ENCODE results near the gene ASB12.
A peak's percentile ranks its signal among the peaks of the same experiment; 100 is the strongest.
"Not testable (repeated sequence)": the region's sequence is repeated elsewhere in the genome, so short reads cannot be mapped to it uniquely, and the experiment has no call there.

Gene ASB12

GRCh38 chrX:64230123-64230970 lies at the start of gene ASB12:
TSS of gene ASB12 (minus strand) at chrX:64230607. CDS start at chrX:64225650, 4,957 bp downstream.
- no peak for DNase-seq (ENCODE audit: low read depth in 2 of 2)

GRCh38 chrX:64265265-64265664 lies 34.9 kb upstream of the ASB12 start:
- DNase-seq (ENCODE audit: low read depth in 2 of 2) = no peak

- DNase-seq (ENCODE audit: low read depth in 2 of 2) = no peak
These were observed 1.3 kb downstream of the ASB12 start for GRCh38 chrX:64229154-64229553.

GRCh38 chrX:64218023-64218422 lies 12.4 kb downstream of the ASB12 start:
- DNase-seq (ENCODE audit: low read depth in 2 of 2) = no peak

- not testable (repeated sequence) for DNase-seq (ENCODE audit: low read depth in 2 of 2)
These were observed 16.4 kb downstream of the ASB12 start for GRCh38 chrX:64213989-64214388.

- DNase-seq (ENCODE audit: low read depth in 2 of 2) = no peak
These were observed 23.7 kb downstream of the ASB12 start for GRCh38 chrX:64206556-64207162.

GRCh38 chrX:64205735-64206501 lies 24.5 kb downstream of the ASB12 start:
- DNase-seq (ENCODE audit: low read depth in 2 of 2) = peak; percentile 73 to 77

- peak in 1 of 2 experiments; percentile 5 for DNase-seq (ENCODE audit: low read depth in 2 of 2)
These were observed 25.0 kb downstream of the ASB12 start, which contains the start of gene AMER1 for GRCh38 chrX:64205441-64205734. TSS of gene AMER1 (minus strand) at chrX:64205708. CDS start at chrX:64193286, 12,422 bp downstream.

GRCh38 chrX:64204701-64205440 lies 25.5 kb downstream of the ASB12 start:
- DNase-seq (ENCODE audit: low read depth in 2 of 2) = peak in 1 of 2 experiments; percentile 1

GRCh38 chrX:64204252-64204651 lies 26.2 kb downstream of the ASB12 start:
- no peak for DNase-seq (ENCODE audit: low read depth in 2 of 2)

GRCh38 chrX:64202808-64203325 lies 27.5 kb downstream of the ASB12 start:
- DNase-seq (ENCODE audit: low read depth in 2 of 2) = no peak

- DNase-seq (ENCODE audit: low read depth in 2 of 2) = no peak
These were observed 32.4 kb downstream of the ASB12 start for GRCh38 chrX:64198036-64198435.

GRCh38 chrX:64196606-64197005 lies 33.8 kb downstream of the ASB12 start:
- DNase-seq (ENCODE audit: low read depth in 2 of 2) = no peak

GRCh38 chrX:64195862-64196261 lies 34.5 kb downstream of the ASB12 start:
- DNase-seq (ENCODE audit: low read depth in 2 of 2) = no peak

- DNase-seq (ENCODE audit: low read depth in 2 of 2) = no peak
These were observed 37.7 kb downstream of the ASB12 start for GRCh38 chrX:64192673-64193072.

- DNase-seq (ENCODE audit: low read depth in 2 of 2) = no peak
These were observed 38.4 kb downstream of the ASB12 start for GRCh38 chrX:64192040-64192439.

- DNase-seq (ENCODE audit: low read depth in 2 of 2) = no peak
These were observed 39.0 kb downstream of the ASB12 start for GRCh38 chrX:64191281-64192010.

- DNase-seq (ENCODE audit: low read depth in 2 of 2) = no peak
These were observed 40.2 kb downstream of the ASB12 start for GRCh38 chrX:64190136-64190740.

GRCh38 chrX:64188901-64189300 lies 41.5 kb downstream of the ASB12 start:
- no peak for DNase-seq (ENCODE audit: low read depth in 2 of 2)

GRCh38 chrX:64187762-64188150 lies 42.7 kb downstream of the ASB12 start:
- no peak for DNase-seq (ENCODE audit: low read depth in 2 of 2)
